SH-SY5Y (cell line): ENCODE results near the gene NDUFB4.
A peak's percentile ranks its signal among the peaks of the same experiment; 100 is the strongest.

Source experiments
- GATA2 ChIP-seq: IDR thresholded peaks from 2 replicates; pipeline ENCODE4 v1.6.1; 2011; ENCODE audit warnings: mild to moderate bottlenecking, low read depth, low read length
- GATA3 ChIP-seq: IDR thresholded peaks from 2 replicates; pipeline ENCODE4 v1.6.1; 2011; ENCODE audit warnings: low read depth, mild to moderate bottlenecking, low read length, moderate library complexity

GRCh38 chr3:120608506-120608905, 12.4 kb downstream of the NDUFB4 start:
- TF ChIP-seq GATA2 (peak; percentile 97), GATA3 (peak; percentile 95)
